ENCODE data around the gene EXD3.

GRCh38 chr9:137336735-137337134, 86.2 kb downstream of the EXD3 start:
- TF ChIP-seq NFE2L2 (conservative IDR thresholded peaks at IDR 0.05; ENCODE audit: low read length) (no peak), RAD21 (conservative IDR thresholded peaks at IDR 0.05 in 1 of 2, IDR thresholded peaks at IDR 0.05 in 1 of 2) (no peak), RCOR1 (IDR thresholded peaks at IDR 0.05; ENCODE audit: low read depth, low read length) (no peak), RNF2 (IDR thresholded peaks at IDR 0.05; ENCODE audit: borderline replicate concordance, low read depth) (no peak), POLR2A (IDR thresholded peaks at IDR 0.05; ENCODE audit: low read length) (no peak), SMC3 (IDR thresholded peaks at IDR 0.05) (no peak)
- TF ChIP-seq, protein P1, sequence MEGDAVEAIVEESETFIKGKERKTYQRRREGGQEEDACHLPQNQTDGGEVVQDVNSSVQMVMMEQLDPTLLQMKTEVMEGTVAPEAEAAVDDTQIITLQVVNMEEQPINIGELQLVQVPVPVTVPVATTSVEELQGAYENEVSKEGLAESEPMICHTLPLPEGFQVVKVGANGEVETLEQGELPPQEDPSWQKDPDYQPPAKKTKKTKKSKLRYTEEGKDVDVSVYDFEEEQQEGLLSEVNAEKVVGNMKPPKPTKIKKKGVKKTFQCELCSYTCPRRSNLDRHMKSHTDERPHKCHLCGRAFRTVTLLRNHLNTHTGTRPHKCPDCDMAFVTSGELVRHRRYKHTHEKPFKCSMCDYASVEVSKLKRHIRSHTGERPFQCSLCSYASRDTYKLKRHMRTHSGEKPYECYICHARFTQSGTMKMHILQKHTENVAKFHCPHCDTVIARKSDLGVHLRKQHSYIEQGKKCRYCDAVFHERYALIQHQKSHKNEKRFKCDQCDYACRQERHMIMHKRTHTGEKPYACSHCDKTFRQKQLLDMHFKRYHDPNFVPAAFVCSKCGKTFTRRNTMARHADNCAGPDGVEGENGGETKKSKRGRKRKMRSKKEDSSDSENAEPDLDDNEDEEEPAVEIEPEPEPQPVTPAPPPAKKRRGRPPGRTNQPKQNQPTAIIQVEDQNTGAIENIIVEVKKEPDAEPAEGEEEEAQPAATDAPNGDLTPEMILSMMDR (IDR thresholded peaks at IDR 0.05) = no peak
- TF ChIP-seq, protein P2, sequence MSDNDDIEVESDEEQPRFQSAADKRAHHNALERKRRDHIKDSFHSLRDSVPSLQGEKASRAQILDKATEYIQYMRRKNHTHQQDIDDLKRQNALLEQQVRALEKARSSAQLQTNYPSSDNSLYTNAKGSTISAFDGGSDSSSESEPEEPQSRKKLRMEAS (IDR thresholded peaks at IDR 0.05) = no peak
